Fibroblast of villous mesenchyme (primary cell): ENCODE results near the gene IPO5. TPM values are rescaled to one million over a fixed set of nuclear protein-coding genes. Genes with fewer than 3 reads are reported as not detected.

ENCODE experiments used
- DNase-seq: peaks from one replicate; pipeline ENCODE4 v3.0.0-alpha.2; 2010; ENCODE audit warnings: low read depth
- H3K4me3 ChIP-seq: 2 replicates; pipeline ENCODE4 v1.5.1; 2011; ENCODE audit warnings: low read depth, mild to moderate bottlenecking, low read length
- CTCF ChIP-seq: IDR thresholded peaks from 2 replicates; pipeline ENCODE4 v1.5.1; 2012; ENCODE audit warnings: low read depth, mild to moderate bottlenecking, low read length; ENCODE audit not compliant: insufficient read depth
- total RNA-seq: library from RNA; depleted of rRNA; stranded (reverse); fragments of >200 nt; gene quantifications from 2 replicates; pipeline ENCODE4 v1.2.3, GENCODE V29; 2012

IPO5 gene
- total RNA-seq, 1 donor: 282 TPM

- H3K4me3 ChIP-seq: no peak overlapping the region
- no peak for DNase-seq
- TF ChIP-seq CTCF: no peak
These were observed 98.9 kb downstream of the IPO5 start for GRCh38 chr13:98052412-98052811.

DNA sequence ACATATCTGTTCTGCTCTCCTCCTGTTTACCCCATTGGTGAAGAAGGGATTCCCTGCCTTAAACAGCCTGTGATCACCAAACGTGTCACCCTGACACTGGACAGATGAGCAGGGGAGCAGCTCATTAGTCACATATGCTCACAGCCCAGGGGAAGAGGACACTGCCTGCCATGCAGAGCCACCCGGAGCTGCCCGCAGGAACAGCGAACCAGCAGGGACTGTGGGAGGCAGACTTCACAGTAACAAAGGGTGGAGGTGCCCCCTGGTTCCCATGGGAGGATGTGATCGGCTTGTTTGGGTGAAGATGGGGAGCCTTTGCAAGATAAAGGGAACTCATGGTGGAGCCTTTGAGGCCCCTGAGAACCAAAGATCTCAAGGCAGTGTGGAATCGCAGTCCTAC, 100.8 kb downstream of the IPO5 start:
- no peak for DNase-seq
- no peak for TF ChIP-seq CTCF
- H3K4me3 ChIP-seq: no peak overlapping the region

GRCh38 chr13:98055623-98056022, 102.1 kb downstream of the IPO5 start:
- TF ChIP-seq CTCF: no peak

DNA sequence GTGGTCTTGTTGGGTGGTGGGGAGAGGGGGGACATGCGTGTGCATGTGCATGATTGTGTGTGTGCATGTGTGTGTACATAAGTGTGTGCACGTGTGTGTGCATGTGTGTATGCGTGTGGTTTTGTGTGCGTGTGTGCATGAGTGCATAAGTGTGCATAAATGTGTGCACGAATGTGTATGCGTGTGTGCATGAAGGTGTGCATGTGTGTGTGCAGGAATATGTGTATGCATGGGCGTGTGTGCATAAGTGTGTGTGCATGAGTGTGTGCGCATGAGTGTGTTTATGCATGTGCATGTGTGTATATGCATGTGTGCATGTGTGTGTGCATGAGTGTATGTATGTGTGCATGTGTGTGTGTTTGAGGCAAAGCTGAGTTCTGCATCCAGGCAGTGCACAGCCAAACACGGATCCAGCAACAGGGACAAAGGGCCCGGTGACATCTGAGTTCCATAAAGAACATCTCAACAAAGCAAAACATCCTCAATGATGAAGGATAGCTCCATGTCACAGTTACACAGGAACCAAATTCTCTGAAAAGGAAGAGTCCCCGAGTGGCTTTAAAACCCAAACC, 103.5 kb downstream of the IPO5 start:
- no peak for DNase-seq
- H3K4me3 ChIP-seq: no peak overlapping the region
- no peak for TF ChIP-seq CTCF

More at GRCh38 chr13:98055623-98056022, 102.1 kb downstream of the IPO5 start:
- no peak for DNase-seq
- no peak overlapping the region for H3K4me3 ChIP-seq

DNA sequence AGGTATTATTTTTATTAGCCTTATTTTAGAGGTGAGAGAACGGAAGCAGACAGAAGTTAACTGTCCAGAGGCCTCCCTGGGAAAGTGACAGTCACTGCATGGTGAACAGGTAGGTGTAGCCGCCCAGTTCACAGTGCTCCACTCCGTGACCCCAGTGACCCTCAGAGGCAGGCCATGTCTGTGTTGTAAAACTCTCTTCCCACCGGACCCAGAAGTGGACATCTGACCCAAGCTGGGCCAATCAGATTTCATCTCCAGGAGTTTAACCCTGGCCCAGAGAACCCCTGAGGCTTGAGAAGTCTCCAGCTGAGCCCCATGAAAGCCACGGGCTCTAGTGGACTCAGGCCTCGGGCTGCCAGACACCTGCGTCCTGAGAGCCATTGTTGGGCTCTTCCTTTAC, 105.8 kb downstream of the IPO5 start:
- no peak for TF ChIP-seq CTCF
- DNase-seq: no peak
- H3K4me3 ChIP-seq: no peak overlapping the region

GRCh38 chr13:98060282-98060681, 106.8 kb downstream of the IPO5 start:
- no peak for TF ChIP-seq CTCF
- no peak overlapping the region for H3K4me3 ChIP-seq
- DNase-seq: no peak

DNA sequence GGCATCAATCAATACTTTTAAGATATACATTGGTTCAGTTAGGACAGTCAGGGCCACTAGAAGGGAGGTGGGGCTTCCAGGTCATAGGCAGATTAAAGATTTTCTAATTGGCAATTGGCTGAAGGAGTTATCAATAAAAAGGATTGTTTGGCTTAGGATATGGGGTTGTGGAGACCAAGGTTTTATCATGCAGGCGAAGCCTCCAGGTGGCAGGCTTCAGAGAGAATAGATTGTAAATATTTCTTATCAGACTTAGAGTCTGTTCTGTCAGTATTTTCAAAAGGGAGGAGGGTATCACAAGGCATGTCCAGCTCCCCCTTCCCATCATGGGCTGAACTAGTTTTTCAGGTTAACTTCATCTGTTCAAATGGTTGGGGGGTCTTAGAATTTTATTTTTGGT, 112.0 kb downstream of the IPO5 start:
- no peak overlapping the region for H3K4me3 ChIP-seq
- no peak for DNase-seq
- no peak for TF ChIP-seq CTCF
